ENCODE results near the gene BNIP2. TPM values are rescaled to one million over a fixed set of nuclear protein-coding genes. Genes with fewer than 3 reads are reported as not detected.
A peak's percentile ranks its signal among the peaks of the same experiment; 100 is the strongest.

Gene BNIP2
- total and polyA plus RNA-seq, 2 of the 13 experiments (the other 11 are each of a cell fraction or from before 2014, with no cell fraction given) = 17.4 to 57.6 TPM

DNA sequence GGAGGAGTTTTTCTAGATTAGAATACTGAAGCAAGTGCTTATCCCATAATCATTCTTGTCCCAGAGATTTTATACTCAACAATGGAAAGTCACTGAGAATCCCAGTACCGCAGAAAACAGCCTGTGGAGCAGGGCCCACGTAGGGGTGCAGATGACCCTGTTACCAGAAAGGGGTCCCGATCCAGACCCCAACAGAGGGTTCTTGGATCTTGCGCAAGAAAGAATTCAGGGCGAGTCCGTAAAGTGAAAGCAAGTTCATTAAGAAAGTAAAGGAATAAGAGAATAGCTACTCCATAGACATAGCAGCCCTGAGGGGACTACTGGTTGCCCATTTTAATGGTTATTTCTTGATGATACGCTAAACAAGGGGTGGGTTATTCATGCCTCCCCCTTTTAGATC lies 75.0 kb downstream of the BNIP2 start:
- FAIRE-seq = no peak
- no peak for DNase-seq (ENCODE audit: low spot score)
- Histone ChIP-seq H3K9me3 (ENCODE audit: low read length) (no peaks in the 10 kb centered on the region), H4K20me1 (ENCODE audit: insufficient read depth, low read length) (no peaks in the 10 kb centered on the region), H3K4me3 (replicated peaks in 1 of 3; ENCODE audit: insufficient read depth in 1 of 3, low read depth in 2 of 3, low read length in 3 of 3) (no peak overlapping the region), H3K79me2 (ENCODE audit: insufficient read depth, low read length) (peaks cover 5% of the 10 kb centered on the region), H2AFZ (ENCODE audit: low read length) (no peak overlapping the region), H3K4me2 (ENCODE audit: low read depth, low read length) (no peak overlapping the region), H3K36me3 (replicated peaks in 1 of 2; ENCODE audit: control insufficient read depth in 1 of 2, insufficient read depth in 2 of 2, low read length in 2 of 2) (peaks cover under 1 to 15% of the 10 kb centered on the region in 2 experiments; a peak in 3 of 5 replicates), H3K27me3 (ENCODE audit: control insufficient read depth in 1 of 2, insufficient read depth in 2 of 2, low read length in 2 of 2) (no peaks in the 10 kb centered on the region), H3K9ac (ENCODE audit: insufficient read depth, low read depth, low read length) (no peak overlapping the region), H3K4me1 (ENCODE audit: insufficient read depth, low read length) (peaks cover 64% of the 10 kb centered on the region), H3K27ac (ENCODE audit: extremely low read length, insufficient read depth, low read length) (no peak overlapping the region)
- ATAC-seq = no peak
- in situ Hi-C loops (cut with HindIII; ENCODE audit: extremely low pct_ligation_motif_present, low pct_unique_long_range_greater_than_20kb) (loop anchor here (5.0 kb wide), 1 partner anchor 37 kb away; no protein-coding TSS in a partner anchor), intact Hi-C loops (cut with micrococcal nuclease; ENCODE audit: unreplicated experiment) (loop anchor here (5.0 kb wide), 1 partner anchor 62 kb away; no protein-coding TSS in a partner anchor)
- no TSS peak for BruUV-seq (replicated peaks)
- ChIA-PET CTCF (ENCODE audit: low intra/inter-chr PET ratio, low total read pairs) (no interaction called here), POLR2A (interaction anchor here (3.4 kb wide), 1 partner anchor 19 kb away, joined by 43 read pairs; no protein-coding TSS in a partner anchor)
- no peak for TF ChIP-seq CCDC6 (CRISPR knock-in tag; IDR thresholded peaks at IDR 0.05)
- TF ChIP-seq ATF1 (CRISPR knock-in tag; IDR thresholded peaks at IDR 0.05) = no peak
- TF ChIP-seq CEBPB (IDR thresholded peaks at IDR 0.05; ENCODE audit: borderline replicate concordance, low read depth, low read length) = peak; percentile 55; the same call in 1 of the 2 replicates
- WGBS (ENCODE audit: low lambda C conversion rate) = 100% methylated on average over 7 of the region's 7 CpGs

DNA sequence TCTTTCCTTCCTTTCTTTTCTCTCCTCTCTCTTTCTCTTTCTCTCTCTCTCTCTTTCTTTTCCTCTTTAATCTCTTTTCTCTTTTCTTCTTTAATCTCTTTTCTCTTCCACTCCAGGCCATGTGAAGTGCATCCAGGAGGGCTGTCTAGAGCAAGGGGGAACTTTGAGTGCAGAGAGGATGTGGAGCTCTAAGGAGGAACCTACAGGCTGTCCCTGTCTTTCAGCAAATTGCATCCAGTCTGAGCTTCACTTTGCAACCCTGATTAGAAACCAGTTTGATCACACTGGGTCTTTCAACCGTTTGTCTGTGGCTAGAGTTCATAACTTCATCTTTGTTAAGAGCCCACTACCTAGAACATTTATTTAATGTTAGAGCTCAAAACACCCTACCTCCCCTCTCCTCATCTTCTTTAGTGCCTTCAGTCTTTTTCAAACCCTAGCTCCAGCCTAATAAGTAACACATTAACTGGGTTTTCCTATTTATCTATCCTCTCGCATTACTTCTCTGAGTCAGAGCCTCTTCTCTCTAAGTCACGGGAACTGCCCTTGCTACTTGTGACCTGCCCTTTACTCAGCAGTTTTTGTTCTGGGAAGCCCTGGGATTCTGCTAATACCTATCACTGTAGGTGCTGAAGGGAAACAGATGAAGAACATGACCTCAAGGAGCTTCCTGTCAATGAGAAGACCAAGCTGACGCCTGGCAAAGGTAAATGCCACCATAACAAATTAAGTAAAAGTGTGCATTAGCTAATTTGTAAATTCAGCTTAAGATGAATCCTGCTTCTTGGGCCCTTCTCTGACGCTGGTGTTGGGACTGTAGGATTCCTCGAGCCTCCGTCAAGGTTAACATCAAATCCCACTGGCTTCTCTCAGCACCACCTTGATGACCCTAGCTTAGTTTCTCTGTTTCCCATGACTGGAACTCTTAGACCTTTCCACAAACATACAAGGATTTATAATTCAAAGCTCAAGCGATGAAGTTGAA lies 77.6 kb downstream of the BNIP2 start, which contains the start of gene GCNT3:
TSS of gene GCNT3 (plus strand) at position 508 of the 985 bp plus-strand sequence. CDS start 6,456 bp downstream, outside the sequence.
- peak; percentile 90 for FAIRE-seq
- WGBS (ENCODE audit: low lambda C conversion rate) = 6% methylated on average over 8 of the region's 8 CpGs
- H3K27ac ChIP-seq (ENCODE audit: extremely low read length, insufficient read depth, low read length) = peak within 1 kb of the TSS; percentile 64
- ChIA-PET CTCF (ENCODE audit: low intra/inter-chr PET ratio, low total read pairs) (no interaction called here), POLR2A (interaction anchor here (1.2 to 3.4 kb wide), 6 partner anchors 17 to 77 kb away, joined by 3 to 43 read pairs (median 6); partner anchors contain the start of genes BNIP2 and GTF2A2)
- intact Hi-C loops (cut with micrococcal nuclease; ENCODE audit: unreplicated experiment) (loop anchor here (1.0 to 5.0 kb wide), 2 partner anchors 17 to 59 kb away; no protein-coding TSS in a partner anchor), in situ Hi-C loops (cut with HindIII; ENCODE audit: extremely low pct_ligation_motif_present, low pct_unique_long_range_greater_than_20kb) (loop anchor here (5.0 kb wide), 1 partner anchor 34 kb away; no protein-coding TSS in a partner anchor)
- H3K27me3 ChIP-seq (ENCODE audit: control insufficient read depth in 1 of 2, insufficient read depth in 2 of 2, low read length in 2 of 2) = no peaks in the 10 kb centered on the region
- ATAC-seq = peak; percentile 90
- H3K36me3 ChIP-seq (replicated peaks in 1 of 2; ENCODE audit: control insufficient read depth in 1 of 2, insufficient read depth in 2 of 2, low read length in 2 of 2) = no peaks in the 10 kb centered on the region
- peak within 1 kb of the TSS; percentile 92 for H3K4me2 ChIP-seq (ENCODE audit: low read depth, low read length)
- H3K9ac ChIP-seq (ENCODE audit: insufficient read depth, low read depth, low read length) = peak within 1 kb of the TSS; percentile 64
- peak within 1 kb of the TSS; percentile 52 for H2AFZ ChIP-seq (ENCODE audit: low read length)
- DNase-seq (ENCODE audit: low spot score) = peak; percentile 90
- H3K4me1 ChIP-seq (ENCODE audit: insufficient read depth, low read length) = peaks cover 61% of the 10 kb centered on the region
- H3K79me2 ChIP-seq (ENCODE audit: insufficient read depth, low read length) = peaks cover 5% of the 10 kb centered on the region
- peak within 1 kb of the TSS; percentile 56 to 66 (median 63) for H3K4me3 ChIP-seq (replicated peaks in 1 of 3; ENCODE audit: insufficient read depth in 1 of 3, low read depth in 2 of 3, low read length in 3 of 3)
- no peaks in the 10 kb centered on the region for H3K9me3 ChIP-seq (ENCODE audit: low read length)
- TSS peak; percentile 91 for BruUV-seq (replicated peaks)
- H4K20me1 ChIP-seq (ENCODE audit: insufficient read depth, low read length) = no peaks in the 10 kb centered on the region
- TF ChIP-seq NFE2 (CRISPR knock-in tag; IDR thresholded peaks at IDR 0.05) (0 out of 2 replicates have a peak, but pooled peaks have one; percentile 23), ZNF414 (CRISPR knock-in tag; IDR thresholded peaks at IDR 0.05) (0 out of 2 replicates have a peak, but pooled peaks have one; percentile 39), GATAD2A (CRISPR knock-in tag; IDR thresholded peaks at IDR 0.05) (peak; percentile 37), FOXP1 (IDR thresholded peaks at IDR 0.05) (no peak), FOXP1 (CRISPR knock-in tag; IDR thresholded peaks at IDR 0.05) (0 out of 2 replicates have a peak, but pooled peaks have one; percentile 29), SOX5 (CRISPR knock-in tag; IDR thresholded peaks at IDR 0.05; ENCODE audit: borderline replicate concordance) (peak; percentile 48; the same call in 1 of the 2 replicates), NR2F1 (CRISPR knock-in tag; IDR thresholded peaks at IDR 0.05) (peak in 1 of 2 experiments; percentile 33; a peak in 1 of 4 replicates), MAFG (CRISPR knock-in tag; IDR thresholded peaks at IDR 0.05) (0 out of 2 replicates have a peak, but pooled peaks have one; percentile 13)
